HCT116 (cell line): ENCODE results near the gene C11orf52.

Experiments
- CBX3 ChIP-seq: IDR thresholded peaks from 2 replicates; pipeline ENCODE4 v1.6.1; 2012; ENCODE audit warnings: low read depth
- EZH2 ChIP-seq: fragments of 200-600 bp; sonication (generic); IDR thresholded peaks from 2 replicates; pipeline ENCODE4 v1.6.1; 2017; ENCODE audit warnings: antibody characterized with exemption, mixed run types
- EZH2phosphoT487 ChIP-seq: fragments of 200-600 bp; IDR thresholded peaks from 2 replicates; pipeline ENCODE4 v1.6.1; 2018; ENCODE audit warnings: antibody characterized with exemption, borderline replicate concordance
- FOSL1 ChIP-seq: IDR thresholded peaks from 2 replicates; pipeline ENCODE4 v1.6.1; 2012; ENCODE audit warnings: low read depth
- JUND ChIP-seq: IDR thresholded peaks from 2 replicates; pipeline ENCODE4 v1.6.1; 2012
- TCF7L2 ChIP-seq: IDR thresholded peaks from 2 replicates; pipeline ENCODE4 v1.7.0; 2011; ENCODE audit warnings: borderline replicate concordance, inconsistent platforms; ENCODE audit not compliant: insufficient read depth, insufficient read length; ENCODE audit errors: extremely low read depth
- ZFX ChIP-seq: fragments of 450-650 bp; IDR thresholded peaks from 2 replicates; pipeline ENCODE4 v1.6.1; 2017
- ZNF274 ChIP-seq: fragments of 200-500 bp; sonication (Bioruptor generic); IDR thresholded peaks from 2 replicates; pipeline ENCODE4 v1.6.1; 2014; ENCODE audit warnings: mild to moderate bottlenecking, low read depth, low read length, inconsistent platforms
- TF ChIP-seq, protein P1 (sequence below): IDR thresholded peaks from 2 replicates; pipeline ENCODE4 v1.6.1; 2012; ENCODE audit warnings: low read depth
- TF ChIP-seq, protein P2 (sequence below), 3 experiments: fragments of 200-600 bp in 1 of 3; sonication (generic) in 1 of 3; IDR thresholded peaks in 2 of 3; conservative IDR thresholded peaks in 1 of 3; 2 replicates each; pipeline ENCODE4 v1.5.1; 2012 to 2017; ENCODE audit warnings: low read depth in 2 of 3, low read length in 2 of 3, antibody characterized with exemption in 1 of 3, borderline replicate concordance in 1 of 3, control low read depth in 1 of 3, mild to moderate bottlenecking in 1 of 3, mixed read lengths in 1 of 3, mixed run types in 1 of 3, moderate library complexity in 1 of 3; ENCODE audit not compliant: insufficient read depth in 1 of 3

DNA sequence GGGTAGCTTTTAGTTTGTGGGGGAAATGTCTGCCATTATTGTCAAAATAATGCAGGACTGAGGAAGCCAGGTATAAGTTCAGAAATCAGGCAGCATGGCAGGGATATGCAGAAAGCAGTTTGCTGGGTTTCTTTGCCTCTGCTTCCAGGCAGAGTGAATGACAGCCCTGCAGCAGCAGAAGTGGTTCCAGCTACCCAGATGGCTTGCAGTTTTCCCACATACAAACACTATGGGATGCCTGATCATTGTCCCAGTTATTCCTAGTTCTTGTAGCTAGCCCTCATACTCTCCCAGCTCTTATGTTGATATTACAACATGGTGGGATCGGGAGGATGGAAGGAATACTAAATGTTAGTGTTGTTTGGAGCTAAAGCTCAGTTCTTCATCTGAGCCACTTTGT, 15.6 kb downstream of the C11orf52 start:
- TF ChIP-seq ZNF274 (no peak), CBX3 (no peak), JUND (no peak), ZFX (no peak), EZH2 (no peak), FOSL1 (no peak), EZH2phosphoT487 (no peak), TCF7L2 (no peak)
- TF ChIP-seq, protein P1, sequence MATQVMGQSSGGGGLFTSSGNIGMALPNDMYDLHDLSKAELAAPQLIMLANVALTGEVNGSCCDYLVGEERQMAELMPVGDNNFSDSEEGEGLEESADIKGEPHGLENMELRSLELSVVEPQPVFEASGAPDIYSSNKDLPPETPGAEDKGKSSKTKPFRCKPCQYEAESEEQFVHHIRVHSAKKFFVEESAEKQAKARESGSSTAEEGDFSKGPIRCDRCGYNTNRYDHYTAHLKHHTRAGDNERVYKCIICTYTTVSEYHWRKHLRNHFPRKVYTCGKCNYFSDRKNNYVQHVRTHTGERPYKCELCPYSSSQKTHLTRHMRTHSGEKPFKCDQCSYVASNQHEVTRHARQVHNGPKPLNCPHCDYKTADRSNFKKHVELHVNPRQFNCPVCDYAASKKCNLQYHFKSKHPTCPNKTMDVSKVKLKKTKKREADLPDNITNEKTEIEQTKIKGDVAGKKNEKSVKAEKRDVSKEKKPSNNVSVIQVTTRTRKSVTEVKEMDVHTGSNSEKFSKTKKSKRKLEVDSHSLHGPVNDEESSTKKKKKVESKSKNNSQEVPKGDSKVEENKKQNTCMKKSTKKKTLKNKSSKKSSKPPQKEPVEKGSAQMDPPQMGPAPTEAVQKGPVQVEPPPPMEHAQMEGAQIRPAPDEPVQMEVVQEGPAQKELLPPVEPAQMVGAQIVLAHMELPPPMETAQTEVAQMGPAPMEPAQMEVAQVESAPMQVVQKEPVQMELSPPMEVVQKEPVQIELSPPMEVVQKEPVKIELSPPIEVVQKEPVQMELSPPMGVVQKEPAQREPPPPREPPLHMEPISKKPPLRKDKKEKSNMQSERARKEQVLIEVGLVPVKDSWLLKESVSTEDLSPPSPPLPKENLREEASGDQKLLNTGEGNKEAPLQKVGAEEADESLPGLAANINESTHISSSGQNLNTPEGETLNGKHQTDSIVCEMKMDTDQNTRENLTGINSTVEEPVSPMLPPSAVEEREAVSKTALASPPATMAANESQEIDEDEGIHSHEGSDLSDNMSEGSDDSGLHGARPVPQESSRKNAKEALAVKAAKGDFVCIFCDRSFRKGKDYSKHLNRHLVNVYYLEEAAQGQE, result no peak
- TF ChIP-seq, protein P2, sequence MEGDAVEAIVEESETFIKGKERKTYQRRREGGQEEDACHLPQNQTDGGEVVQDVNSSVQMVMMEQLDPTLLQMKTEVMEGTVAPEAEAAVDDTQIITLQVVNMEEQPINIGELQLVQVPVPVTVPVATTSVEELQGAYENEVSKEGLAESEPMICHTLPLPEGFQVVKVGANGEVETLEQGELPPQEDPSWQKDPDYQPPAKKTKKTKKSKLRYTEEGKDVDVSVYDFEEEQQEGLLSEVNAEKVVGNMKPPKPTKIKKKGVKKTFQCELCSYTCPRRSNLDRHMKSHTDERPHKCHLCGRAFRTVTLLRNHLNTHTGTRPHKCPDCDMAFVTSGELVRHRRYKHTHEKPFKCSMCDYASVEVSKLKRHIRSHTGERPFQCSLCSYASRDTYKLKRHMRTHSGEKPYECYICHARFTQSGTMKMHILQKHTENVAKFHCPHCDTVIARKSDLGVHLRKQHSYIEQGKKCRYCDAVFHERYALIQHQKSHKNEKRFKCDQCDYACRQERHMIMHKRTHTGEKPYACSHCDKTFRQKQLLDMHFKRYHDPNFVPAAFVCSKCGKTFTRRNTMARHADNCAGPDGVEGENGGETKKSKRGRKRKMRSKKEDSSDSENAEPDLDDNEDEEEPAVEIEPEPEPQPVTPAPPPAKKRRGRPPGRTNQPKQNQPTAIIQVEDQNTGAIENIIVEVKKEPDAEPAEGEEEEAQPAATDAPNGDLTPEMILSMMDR (IDR thresholded peaks at IDR 0.05 in 2 of 3, conservative IDR thresholded peaks at IDR 0.05 in 1 of 3; ENCODE audit: borderline replicate concordance in 1 of 3, insufficient read depth in 1 of 3, low read depth in 2 of 3, low read length in 2 of 3), result no peak
